Medulla oblongata (tissue), 1 donor: ENCODE data around the gene NRN1.
"Not testable (repeated sequence)": the region's sequence is repeated elsewhere in the genome, so short reads cannot be mapped to it uniquely, and the experiment has no call there.

Source experiments
- DNase-seq: peaks from one replicate; pipeline ENCODE4 v3.0.0-alpha.2; 2015; ENCODE audit errors: extremely low spot score

NRN1 gene

GRCh38 chr6:5984150-5985089, 22.3 kb downstream of the NRN1 start:
- DNase-seq: no peak

DNA sequence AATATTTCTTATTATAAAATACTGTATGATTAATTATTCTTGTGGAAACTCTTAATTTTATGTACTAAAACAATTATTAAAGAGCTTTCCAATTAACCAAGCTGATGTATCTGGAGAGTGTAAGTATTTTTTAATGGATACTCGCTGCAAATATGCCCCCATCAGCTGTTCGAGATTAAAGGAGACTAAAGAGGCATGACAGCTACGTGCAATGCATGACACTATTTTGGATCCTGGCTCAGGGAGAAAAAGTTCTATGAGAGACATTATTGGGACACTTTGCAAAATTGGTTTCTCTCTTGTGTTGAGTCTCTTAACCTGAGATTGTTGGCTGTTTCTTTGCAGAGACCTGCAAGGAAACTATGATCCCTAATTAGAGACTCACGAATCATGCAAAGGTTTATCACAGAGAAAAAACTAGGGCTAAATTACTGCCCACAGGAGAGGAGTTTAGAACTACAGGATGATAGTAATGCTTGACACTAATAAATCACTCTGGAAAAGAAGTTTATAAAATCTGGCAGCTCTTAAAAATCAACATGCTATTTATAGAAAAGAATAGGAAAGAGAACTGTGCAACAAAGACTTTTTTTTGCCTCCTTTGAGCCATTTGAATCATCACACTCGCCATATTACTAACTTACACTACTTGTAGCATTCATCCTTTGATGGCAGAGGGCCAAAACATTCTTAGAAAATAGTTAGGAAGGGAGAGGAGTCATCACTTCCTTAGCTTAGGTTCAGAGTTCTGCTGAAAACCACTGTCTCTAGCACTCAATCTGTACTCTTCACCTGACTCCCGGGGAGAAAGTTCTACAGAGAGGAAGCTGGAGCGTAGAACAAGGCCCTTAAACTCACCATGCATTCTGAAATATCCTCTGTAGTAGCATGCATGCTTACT, 25.3 kb downstream of the NRN1 start:
- DNase-seq: no peak

DNA sequence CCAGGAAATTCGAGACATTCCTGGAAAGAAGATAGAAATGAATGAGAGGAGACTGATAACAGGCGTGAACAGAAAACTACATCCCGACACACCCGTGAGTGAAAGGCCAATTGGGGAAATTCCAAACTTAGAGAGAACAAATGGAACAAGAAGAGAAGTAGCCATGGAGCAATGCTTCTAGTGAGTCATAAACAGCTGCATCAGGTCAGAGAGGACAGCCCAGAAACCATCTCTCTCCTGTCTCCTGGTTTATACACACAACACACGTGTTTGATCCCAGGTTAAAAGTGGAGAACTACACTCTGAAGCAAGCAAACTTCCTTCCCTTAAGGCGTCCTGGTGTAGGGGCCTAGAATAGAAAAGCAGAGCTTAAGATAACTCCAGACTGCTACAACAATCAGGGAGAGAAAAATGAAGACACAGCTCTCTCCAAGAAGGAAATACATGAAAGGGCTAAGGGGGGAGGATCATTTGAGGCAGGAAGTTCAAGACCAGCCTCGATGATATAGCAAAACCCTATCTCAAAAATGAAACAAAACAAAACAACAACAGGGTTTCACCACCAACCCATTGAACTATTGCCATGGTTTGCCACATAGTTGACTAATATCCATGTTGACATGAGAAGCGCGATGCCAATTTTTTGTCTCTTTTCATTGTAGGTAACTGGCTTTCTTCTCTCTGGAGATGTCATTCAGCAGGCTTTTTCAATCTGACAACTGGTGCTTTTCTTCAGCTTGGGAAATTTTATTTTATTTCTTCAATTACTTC, 26.9 kb downstream of the NRN1 start:
- no peak for DNase-seq

- DNase-seq: no peak
These were observed 29.9 kb downstream of the NRN1 start for GRCh38 chr6:5976811-5977210.

DNA sequence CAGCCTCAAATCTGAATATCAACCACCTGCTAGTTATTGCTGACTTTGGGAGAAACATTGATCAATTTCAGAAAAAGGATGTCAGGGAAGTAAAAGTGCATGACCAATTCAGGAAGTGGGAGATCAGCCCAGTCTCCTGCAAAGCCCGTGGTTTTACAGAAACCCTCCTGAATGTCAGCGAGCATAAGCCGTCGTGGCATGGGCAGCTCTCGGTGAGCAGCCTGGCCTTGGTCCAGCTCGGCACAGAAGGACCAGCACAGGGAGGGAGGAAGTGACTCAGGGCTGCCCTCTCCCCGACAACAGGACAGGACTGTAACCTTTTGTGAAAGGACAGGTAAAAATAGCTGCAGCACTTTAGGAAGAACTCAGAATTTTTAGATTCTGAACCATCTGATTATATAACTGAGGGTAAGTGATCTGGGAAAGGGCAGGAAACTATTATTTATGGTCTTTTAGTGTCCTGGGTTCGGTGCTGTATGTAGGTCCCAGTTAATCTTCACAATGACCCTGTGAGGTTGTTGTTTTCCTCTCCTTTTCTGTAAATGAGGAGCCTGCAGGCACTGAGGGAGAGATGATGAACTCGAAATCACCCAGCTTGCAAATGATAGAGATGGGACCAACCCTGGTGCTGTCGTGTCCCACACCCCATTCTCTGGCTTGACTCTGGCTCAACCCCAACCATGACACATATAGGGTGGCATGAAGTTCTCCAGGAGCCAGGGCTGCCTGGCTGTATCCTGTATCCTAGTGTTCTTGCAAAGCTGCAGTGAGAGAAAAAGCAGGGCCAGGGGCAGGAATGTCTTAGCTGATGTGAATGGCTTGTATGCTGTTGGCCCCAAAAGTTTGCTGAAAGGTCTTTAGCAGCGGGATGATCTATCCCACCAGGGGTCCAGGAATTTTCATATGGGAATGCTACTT, 37.6 kb downstream of the NRN1 start:
- DNase-seq: peak; percentile 22

- not testable (repeated sequence) for DNase-seq
These were observed 38.7 kb downstream of the NRN1 start for GRCh38 chr6:5968036-5968435.

DNA sequence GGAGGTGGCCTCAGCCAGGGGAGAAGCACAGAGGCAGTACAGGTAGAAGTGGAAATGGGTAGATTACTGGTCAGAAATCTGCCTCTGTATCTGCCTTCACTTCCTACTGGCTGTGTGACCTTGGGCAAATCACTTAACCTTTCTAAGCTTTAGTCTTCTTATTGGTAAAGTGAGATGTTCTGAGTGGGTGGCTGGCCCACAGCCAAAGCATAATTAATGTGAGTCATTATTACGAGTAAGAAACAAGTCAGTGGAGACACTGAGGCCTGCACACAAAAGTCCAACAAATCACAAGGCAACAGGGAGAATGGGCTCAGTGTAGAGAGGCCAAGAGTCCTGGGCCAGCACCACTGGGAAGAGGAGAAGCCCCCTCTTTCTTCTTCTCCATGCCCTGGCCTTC, 39.1 kb downstream of the NRN1 start:
- no peak for DNase-seq

DNA sequence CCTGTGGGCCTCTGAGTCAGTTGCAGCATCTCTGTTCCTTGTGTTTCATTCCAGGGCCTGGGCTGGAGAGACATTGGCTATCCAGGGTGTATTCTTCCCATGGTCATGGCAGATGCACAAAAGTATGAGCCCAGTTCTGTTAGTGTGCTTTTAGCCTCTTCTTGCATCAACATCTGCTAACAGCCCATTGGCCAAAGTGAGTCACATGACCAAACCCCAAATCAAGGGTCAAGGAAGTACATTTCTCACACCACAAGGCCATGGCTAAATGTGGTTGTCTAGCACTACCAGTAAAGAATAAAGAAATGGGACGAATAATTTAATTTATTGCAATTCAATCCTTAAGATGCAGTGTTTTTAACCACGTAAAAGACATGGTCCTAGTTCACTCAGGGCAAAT, 43.9 kb downstream of the NRN1 start:
- DNase-seq: no peak

DNA sequence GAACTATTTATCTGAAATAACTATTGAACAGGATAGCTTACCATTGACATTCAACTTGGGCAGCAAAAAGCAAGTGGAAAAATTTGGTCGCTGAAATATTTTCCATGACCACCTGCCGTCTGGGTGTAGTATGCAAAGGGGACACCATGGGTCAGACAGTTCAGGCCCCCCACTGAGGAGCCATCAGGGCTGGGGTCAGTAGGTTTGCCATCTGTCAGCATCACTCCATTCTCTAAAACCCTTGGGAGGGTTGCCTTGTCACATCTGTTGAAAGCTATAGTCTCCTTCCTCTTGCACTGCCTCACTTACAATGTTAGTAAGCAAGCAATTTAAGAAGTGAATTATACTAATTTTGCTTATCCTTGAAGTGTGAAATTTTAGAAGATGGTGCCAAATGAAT, 44.9 kb downstream of the NRN1 start:
- DNase-seq: no peak

DNA sequence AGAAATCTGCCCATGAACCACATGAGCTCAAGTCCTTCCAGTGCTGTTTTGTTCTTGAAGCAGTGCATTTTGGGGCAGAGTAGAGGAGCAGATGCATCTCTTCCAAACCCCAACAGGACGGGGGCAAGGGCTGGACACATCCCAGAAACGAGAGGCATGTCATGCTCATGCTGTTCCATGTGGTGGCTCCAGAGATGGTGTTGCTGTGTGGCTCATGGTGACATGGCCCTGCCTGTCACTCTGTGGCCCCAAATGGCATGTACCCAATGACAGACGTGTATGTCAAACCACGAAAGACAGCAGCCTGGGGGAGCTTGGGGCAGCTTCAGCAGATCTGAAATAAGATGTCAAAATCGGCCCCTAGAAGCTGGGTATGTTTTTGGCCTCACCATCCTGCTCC, 46.3 kb downstream of the NRN1 start:
- no peak for DNase-seq

GRCh38 chr6:5958921-5959320, 47.8 kb downstream of the NRN1 start:
- DNase-seq: no peak

DNA sequence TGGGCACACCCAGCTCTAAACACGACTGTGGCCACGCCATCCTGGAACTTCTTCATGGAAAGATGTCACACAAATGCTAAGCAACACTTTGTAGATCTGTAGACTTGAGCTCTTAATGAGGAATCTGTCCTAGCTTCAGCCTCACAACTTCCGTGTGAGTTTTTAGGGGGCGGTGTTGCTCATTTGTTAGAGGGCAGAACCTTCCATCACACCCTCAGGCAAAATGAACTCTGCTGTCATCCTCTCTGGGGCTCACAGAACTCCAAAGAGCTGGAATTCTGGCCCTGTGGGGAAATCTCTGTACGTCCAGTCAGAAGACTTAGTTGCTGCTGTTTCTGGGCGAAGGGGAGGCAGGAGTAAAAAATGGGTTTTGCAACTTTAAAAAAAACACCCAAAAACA, 49.8 kb downstream of the NRN1 start:
- DNase-seq: no peak

DNA sequence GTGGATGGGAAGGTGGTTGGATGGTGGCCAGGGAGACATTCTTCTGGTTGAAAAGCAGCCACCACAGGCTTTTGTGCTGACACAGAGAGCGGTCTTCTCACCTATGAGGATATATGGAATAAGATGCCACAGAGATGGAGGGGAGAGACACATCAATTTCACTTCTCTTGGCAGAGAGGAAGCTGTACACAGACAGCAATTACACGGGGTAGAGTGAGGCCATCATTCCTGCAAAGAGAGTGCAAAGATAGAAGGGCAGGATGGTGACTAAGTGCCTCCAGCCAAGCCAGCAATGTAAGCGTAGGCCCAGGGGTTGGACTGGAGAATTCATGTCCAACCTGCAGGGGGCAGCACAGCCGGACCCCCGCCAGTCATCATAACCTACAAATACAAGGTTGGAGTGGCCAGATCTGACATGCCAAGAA, 56.4 kb downstream of the NRN1 start:
- DNase-seq: no peak
